Stimulated activated CD8-positive, alpha-beta memory T cell treated with anti-CD3 and anti-CD28 coated beads, Interleukin-7, amount 100 ng/mL, for 1 hour (primary cell): ENCODE data around the gene WDR33.
"Not testable (repeated sequence)": the region's sequence is repeated elsewhere in the genome, so short reads cannot be mapped to it uniquely, and the experiment has no call there.

Experiments used
- DNase-seq, 2 donors: peaks; one replicate each; pipeline ENCODE4 v3.0.0-alpha.2; 2020; ENCODE audit warnings: low read depth in 2 of 2

The WDR33 gene

GRCh38 chr2:127810619-127811396, at the start of gene WDR33:
Gene WDR33, minus strand, starts transcription at chr2:127811171. Its CDS starts 40,190 bp downstream, at chr2:127770981.
- DNase-seq = peak; percentile 84 to 86

GRCh38 chr2:127860130-127860529, 49.2 kb upstream of the WDR33 start:
- DNase-seq = no peak

GRCh38 chr2:127859712-127860085, 48.7 kb upstream of the WDR33 start:
- DNase-seq = peak; percentile 19 to 38

GRCh38 chr2:127857265-127857808, 46.4 kb upstream of the WDR33 start:
- no peak for DNase-seq

- no peak for DNase-seq
Measured at GRCh38 chr2:127853671-127854070, 42.7 kb upstream of the WDR33 start.

- no peak for DNase-seq
Measured at GRCh38 chr2:127852388-127852787, 41.4 kb upstream of the WDR33 start.

- no peak for DNase-seq
Measured at GRCh38 chr2:127847931-127848330, 37.0 kb upstream of the WDR33 start.

- DNase-seq = no peak
Measured at GRCh38 chr2:127844973-127845372, 34.0 kb upstream of the WDR33 start.

GRCh38 chr2:127843677-127844076, 32.7 kb upstream of the WDR33 start:
- no peak for DNase-seq

- no peak for DNase-seq
Measured at GRCh38 chr2:127841466-127842178, 30.7 kb upstream of the WDR33 start.

GRCh38 chr2:127840893-127841292, 29.9 kb upstream of the WDR33 start:
- no peak for DNase-seq

- DNase-seq = no peak
Measured at GRCh38 chr2:127834951-127835350, 24.0 kb upstream of the WDR33 start.

- DNase-seq = peak; percentile 4 to 26
Measured at GRCh38 chr2:127829845-127830246, 18.9 kb upstream of the WDR33 start.

GRCh38 chr2:127826708-127827107, 15.7 kb upstream of the WDR33 start:
- not testable (repeated sequence) for DNase-seq

GRCh38 chr2:127826047-127826446, 15.1 kb upstream of the WDR33 start:
- no peak for DNase-seq

GRCh38 chr2:127820080-127820668, 9.2 kb upstream of the WDR33 start:
- no peak for DNase-seq

- no peak for DNase-seq
Measured at GRCh38 chr2:127818794-127819425, 7.9 kb upstream of the WDR33 start.

GRCh38 chr2:127818241-127818640, 7.3 kb upstream of the WDR33 start:
- DNase-seq = no peak

GRCh38 chr2:127814677-127815076, 3.7 kb upstream of the WDR33 start:
- DNase-seq = no peak

- not testable (repeated sequence) for DNase-seq
Measured at GRCh38 chr2:127812441-127812840, 1.5 kb upstream of the WDR33 start.

GRCh38 chr2:127811397-127812321, 688 bp upstream of the WDR33 start:
- DNase-seq = no peak
